Uterus (tissue), 4 donors: Measurements from ENCODE around the gene LGALS12. TPM values are rescaled to one million over a fixed set of nuclear protein-coding genes. Genes with fewer than 3 reads are reported as not detected.

Source experiments
- DNase-seq, 2 donors: peaks; one replicate each; pipeline ENCODE4 v3.0.0-alpha.2; 2019 to 2020
- H3K27ac ChIP-seq, 2 donors: fragments of 200-600 bp; sonication (generic); 1 replicate in 1 of 2; 2 replicates in 1 of 2; pipeline ENCODE4 v1.5.1; 2016 to 2018
- H3K27me3 ChIP-seq, 2 donors: fragments of 200-600 bp; sonication (generic); one replicate each; pipeline ENCODE4 v1.5.1; 2018 to 2019; ENCODE audit warnings: control low read depth in 1 of 2
- H3K36me3 ChIP-seq, 2 donors: fragments of 200-600 bp; sonication (generic); one replicate each; pipeline ENCODE4 v1.5.1; 2019; ENCODE audit warnings: control low read depth in 1 of 2
- H3K4me1 ChIP-seq, 2 donors: fragments of 200-600 bp; sonication (generic); one replicate each; pipeline ENCODE4 v1.5.1; 2018 to 2019; ENCODE audit warnings: control low read depth in 1 of 2
- H3K4me3 ChIP-seq, 2 donors: fragments of 200-600 bp; sonication (generic); 1 replicate in 1 of 2; 2 replicates in 1 of 2; pipeline ENCODE4 v1.5.1; 2018 to 2019; ENCODE audit warnings: mild to moderate bottlenecking in 1 of 2
- H3K9me3 ChIP-seq, 2 donors: fragments of 200-600 bp; sonication (generic); one replicate each; pipeline ENCODE4 v1.5.1; 2019; ENCODE audit warnings: control low read depth in 1 of 2
- POLR2A ChIP-seq, 2 donors: fragments of 450-650 bp; IDR thresholded peaks; one replicate each; pipeline ENCODE4 v1.6.1; 2016; ENCODE audit warnings: antibody characterized with exemption in 2 of 2, mild to moderate bottlenecking in 1 of 2, moderate library complexity in 1 of 2
- intact Hi-C: fragments of 100-400 bp; cut with DNase I; formaldehyde crosslinking; loops from one replicate; pipeline ENCODE4 v1.15.1; 2023; ENCODE audit warnings: low total_unique reads
- total RNA-seq, 4 donors: library from RNA; depleted of rRNA in 3 of 4; stranded (reverse); fragments of >200 nt in 3 of 4; gene quantifications; one replicate each; pipeline versions ENCODE4 v1.1.0 to v1.2.4, GENCODE V29; 2014 to 2023
- TF ChIP-seq, protein P1 (sequence below), 4 experiments: fragments of 200-600 bp in 2 of 4; fragments of 450-650 bp in 2 of 4; sonication (generic) in 2 of 4; IDR thresholded peaks; one replicate each; pipeline ENCODE4 v1.5.1; 2016 to 2019; ENCODE audit warnings: antibody characterized with exemption in 4 of 4, mild to moderate bottlenecking in 2 of 4, moderate library complexity in 1 of 4
- donor health status: DM: yes; HTN: yes; CAD: no.

LGALS12 gene, protein sequence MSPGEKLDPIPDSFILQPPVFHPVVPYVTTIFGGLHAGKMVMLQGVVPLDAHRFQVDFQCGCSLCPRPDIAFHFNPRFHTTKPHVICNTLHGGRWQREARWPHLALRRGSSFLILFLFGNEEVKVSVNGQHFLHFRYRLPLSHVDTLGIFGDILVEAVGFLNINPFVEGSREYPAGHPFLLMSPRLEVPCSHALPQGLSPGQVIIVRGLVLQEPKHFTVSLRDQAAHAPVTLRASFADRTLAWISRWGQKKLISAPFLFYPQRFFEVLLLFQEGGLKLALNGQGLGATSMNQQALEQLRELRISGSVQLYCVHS
- total RNA-seq = not detected

DNA sequence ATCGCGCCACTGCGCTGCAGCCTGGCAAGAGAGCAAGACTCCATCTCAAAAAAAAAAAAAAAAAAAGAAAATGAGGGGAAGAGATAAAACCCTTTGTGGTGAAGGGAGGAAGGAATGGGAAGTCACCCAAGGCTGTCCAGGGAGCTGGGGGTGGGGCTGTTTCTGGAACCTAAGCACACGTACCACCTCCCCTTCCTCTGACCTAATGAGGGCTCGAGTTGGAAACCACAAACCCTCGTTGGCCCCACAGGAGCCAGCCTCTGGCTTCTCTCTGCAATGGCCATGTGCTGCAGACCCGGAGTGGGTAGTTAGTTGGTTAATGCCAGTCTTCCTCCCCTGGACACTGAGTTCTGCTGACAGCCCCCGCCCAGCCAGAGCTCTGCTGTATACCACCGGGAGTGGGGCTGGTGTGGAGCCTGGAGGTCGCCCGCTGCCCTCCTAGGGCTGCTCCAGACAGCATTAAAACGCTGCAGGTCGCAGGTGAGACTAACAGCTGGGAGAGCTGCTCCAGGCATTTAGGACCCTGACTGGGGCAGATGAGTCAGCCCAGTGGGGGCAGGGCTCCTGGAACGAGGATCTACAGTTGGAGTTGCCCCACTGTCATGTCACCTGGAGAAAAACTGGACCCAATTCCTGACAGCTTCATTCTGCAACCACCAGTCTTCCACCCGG lies at the start of gene LGALS12:
Gene LGALS12, plus strand, starts transcription at position 228 of the 672 bp plus-strand sequence. Its CDS starts 375 bp downstream, at position 603.
- Histone ChIP-seq H3K27ac (no peak within 1 kb of the TSS), H3K4me1 (no peaks in the 10 kb centered on the region), H3K9me3 (no peaks in the 10 kb centered on the region), H3K27me3 (no peaks in the 10 kb centered on the region), H3K4me3 (no peak within 1 kb of the TSS), H3K36me3 (no peaks in the 10 kb centered on the region)
- TF ChIP-seq, protein P1, sequence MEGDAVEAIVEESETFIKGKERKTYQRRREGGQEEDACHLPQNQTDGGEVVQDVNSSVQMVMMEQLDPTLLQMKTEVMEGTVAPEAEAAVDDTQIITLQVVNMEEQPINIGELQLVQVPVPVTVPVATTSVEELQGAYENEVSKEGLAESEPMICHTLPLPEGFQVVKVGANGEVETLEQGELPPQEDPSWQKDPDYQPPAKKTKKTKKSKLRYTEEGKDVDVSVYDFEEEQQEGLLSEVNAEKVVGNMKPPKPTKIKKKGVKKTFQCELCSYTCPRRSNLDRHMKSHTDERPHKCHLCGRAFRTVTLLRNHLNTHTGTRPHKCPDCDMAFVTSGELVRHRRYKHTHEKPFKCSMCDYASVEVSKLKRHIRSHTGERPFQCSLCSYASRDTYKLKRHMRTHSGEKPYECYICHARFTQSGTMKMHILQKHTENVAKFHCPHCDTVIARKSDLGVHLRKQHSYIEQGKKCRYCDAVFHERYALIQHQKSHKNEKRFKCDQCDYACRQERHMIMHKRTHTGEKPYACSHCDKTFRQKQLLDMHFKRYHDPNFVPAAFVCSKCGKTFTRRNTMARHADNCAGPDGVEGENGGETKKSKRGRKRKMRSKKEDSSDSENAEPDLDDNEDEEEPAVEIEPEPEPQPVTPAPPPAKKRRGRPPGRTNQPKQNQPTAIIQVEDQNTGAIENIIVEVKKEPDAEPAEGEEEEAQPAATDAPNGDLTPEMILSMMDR (IDR thresholded peaks at IDR 0.05) = no peak
- no peak for TF ChIP-seq POLR2A (IDR thresholded peaks at IDR 0.05)
- no peak for DNase-seq
- intact Hi-C loops = no loop called here

DNA sequence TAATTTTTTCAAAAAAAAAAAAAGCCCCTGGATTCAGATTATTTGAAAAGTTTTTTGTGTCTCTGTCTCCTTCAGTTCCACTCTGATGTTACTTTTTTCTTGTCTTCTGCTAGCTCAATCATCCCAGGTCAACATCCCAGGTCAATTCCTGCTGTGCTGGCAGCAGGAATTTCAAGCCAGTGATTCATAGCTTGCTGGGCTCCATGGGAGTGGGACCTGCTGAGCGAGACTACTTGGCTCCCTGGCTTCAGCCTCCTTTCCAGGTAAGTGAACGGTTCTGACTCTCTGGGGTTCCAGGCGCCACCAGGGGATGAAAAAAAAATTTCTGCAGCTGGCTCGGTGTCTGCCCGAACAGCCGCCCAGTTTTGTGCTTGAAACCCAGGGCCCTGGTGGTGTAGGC lies 46.3 kb upstream of the LGALS12 start:
- no peaks in the 10 kb centered on the region for H3K27me3 ChIP-seq
- H3K9me3 ChIP-seq = no peaks in the 10 kb centered on the region
- intact Hi-C loops = no loop called here
- DNase-seq = no peak
- no peaks in the 10 kb centered on the region for H3K4me1 ChIP-seq
- no peak overlapping the region for H3K27ac ChIP-seq
- H3K4me3 ChIP-seq = no peak overlapping the region
- TF ChIP-seq POLR2A (IDR thresholded peaks at IDR 0.05) = no peak
- TF ChIP-seq, protein P1 (IDR thresholded peaks at IDR 0.05) = no peak
- H3K36me3 ChIP-seq = no peaks in the 10 kb centered on the region

DNA sequence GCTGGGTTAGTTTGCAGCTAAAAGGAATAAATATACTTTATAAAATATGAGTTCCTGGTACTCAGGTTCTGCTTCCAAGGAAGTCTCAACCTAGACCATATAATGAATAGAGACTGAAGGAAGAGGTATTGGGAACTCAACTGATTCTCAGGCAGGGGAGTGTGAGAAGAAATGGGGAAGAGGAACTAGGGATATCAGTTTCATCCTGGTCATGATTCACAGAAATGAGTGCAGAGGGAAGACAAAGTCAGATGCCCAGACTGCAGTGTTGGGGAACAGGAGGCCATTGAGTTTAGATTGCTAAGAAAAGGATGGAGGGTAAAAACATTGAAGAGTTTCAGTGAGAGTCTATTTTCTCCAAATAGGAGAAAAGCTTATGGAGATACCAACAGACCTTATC lies 43.7 kb upstream of the LGALS12 start:
- TF ChIP-seq POLR2A (IDR thresholded peaks at IDR 0.05) = no peak
- TF ChIP-seq, protein P1 (IDR thresholded peaks at IDR 0.05) = no peak
- intact Hi-C loops = no loop called here
- Histone ChIP-seq H3K4me1 (no peaks in the 10 kb centered on the region), H3K27me3 (no peaks in the 10 kb centered on the region), H3K36me3 (no peaks in the 10 kb centered on the region), H3K27ac (no peak overlapping the region), H3K9me3 (no peaks in the 10 kb centered on the region), H3K4me3 (no peak overlapping the region)
- DNase-seq = no peak

DNA sequence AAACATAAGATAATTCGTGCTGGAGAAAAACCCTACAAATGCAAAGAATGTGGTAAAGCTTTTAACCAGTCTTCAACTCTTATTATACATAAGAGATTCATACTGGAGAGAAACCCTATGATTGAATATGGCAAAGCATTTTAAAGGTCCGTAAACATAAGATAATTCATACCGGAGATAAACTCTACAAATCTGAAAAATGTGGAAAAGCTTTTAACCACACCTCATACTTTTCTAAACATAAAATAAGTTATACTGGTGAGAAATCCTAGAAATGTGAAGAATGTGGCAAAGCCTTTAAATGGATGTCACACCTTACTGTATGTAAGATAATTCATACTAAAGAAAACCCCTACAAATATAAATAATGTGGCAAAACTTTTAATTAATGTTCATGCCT lies 35.6 kb upstream of the LGALS12 start:
- Histone ChIP-seq H3K9me3 (no peaks in the 10 kb centered on the region), H3K27me3 (no peaks in the 10 kb centered on the region), H3K36me3 (no peaks in the 10 kb centered on the region), H3K4me3 (no peak overlapping the region), H3K4me1 (no peaks in the 10 kb centered on the region), H3K27ac (no peak overlapping the region)
- DNase-seq = no peak
- TF ChIP-seq, protein P1 (IDR thresholded peaks at IDR 0.05) = no peak
- no peak for TF ChIP-seq POLR2A (IDR thresholded peaks at IDR 0.05)
- intact Hi-C loops = no loop called here

DNA sequence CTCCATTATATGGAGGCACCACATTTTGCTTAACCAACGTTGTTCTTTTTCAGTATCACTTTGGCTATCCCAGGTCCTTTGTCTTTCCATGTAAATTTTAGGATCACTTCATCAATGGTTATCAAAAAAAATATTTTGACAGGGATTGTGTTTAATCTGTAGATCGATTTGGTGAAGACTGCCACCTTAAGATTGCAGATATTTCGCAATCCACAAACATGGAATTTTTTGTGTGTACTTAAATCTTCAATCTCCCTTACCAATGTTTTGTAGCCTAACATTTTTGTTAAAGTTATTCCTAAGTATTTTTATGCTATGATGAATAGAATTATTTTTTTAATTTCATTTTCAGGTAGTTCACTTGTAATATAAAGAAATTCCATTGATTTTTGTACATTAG lies 33.5 kb upstream of the LGALS12 start:
- H3K27ac ChIP-seq = no peak overlapping the region
- no peaks in the 10 kb centered on the region for H3K9me3 ChIP-seq
- H3K4me3 ChIP-seq = no peak overlapping the region
- no peaks in the 10 kb centered on the region for H3K36me3 ChIP-seq
- no peaks in the 10 kb centered on the region for H3K4me1 ChIP-seq
- intact Hi-C loops = no loop called here
- TF ChIP-seq, protein P1 (IDR thresholded peaks at IDR 0.05) = no peak
- no peak for TF ChIP-seq POLR2A (IDR thresholded peaks at IDR 0.05)
- no peaks in the 10 kb centered on the region for H3K27me3 ChIP-seq
- DNase-seq = no peak
